Stimulated activated effector memory CD8-positive, alpha-beta T cell treated with anti-CD3 and anti-CD28 coated beads, Interleukin-12 subunit alpha, Interleukin-12 subunit beta, amount 100 ng/mL, for 72 hours (primary cell): ENCODE results near the gene KRT38.

ENCODE experiments used
- ATAC-seq: fragments of 150-1000 bp; cut with Tn5 transposase; 2 replicates; pipeline ENCODE4 v1.10.0; 2021
- DNase-seq, 2 donors: peaks; one replicate each; pipeline ENCODE4 v3.0.0; 2021 to 2022; ENCODE audit warnings: low spot score in 2 of 2
- H3K27ac Mint-ChIP-seq: one replicate; pipeline ENCODE4 v1.8.0; 2022; ENCODE audit warnings: mild to moderate bottlenecking, mixed read lengths
- H3K36me3 Mint-ChIP-seq: one replicate; pipeline ENCODE4 v1.8.0; 2022; ENCODE audit warnings: mild to moderate bottlenecking, mixed read lengths
- H3K4me1 Mint-ChIP-seq: one replicate; pipeline ENCODE4 v1.8.0; 2022; ENCODE audit warnings: mixed read lengths
- H3K4me3 Mint-ChIP-seq: one replicate; pipeline ENCODE4 v1.8.0; 2022; ENCODE audit warnings: mild to moderate bottlenecking, mixed read lengths
- H3K9me3 Mint-ChIP-seq: one replicate; pipeline ENCODE4 v1.8.0; 2022; ENCODE audit warnings: mixed read lengths

KRT38 gene

GRCh38 chr17:41419716-41420115, 21.1 kb downstream of the KRT38 start:
- Mint-ChIP-seq H3K36me3 (no peaks in the 10 kb centered on the region), H3K9me3 (no peaks in the 10 kb centered on the region), H3K27ac (no peak overlapping the region), H3K4me1 (peaks cover 9% of the 10 kb centered on the region), H3K4me3 (no peak overlapping the region)
- no peak for DNase-seq
- no peak for ATAC-seq

- H3K36me3 Mint-ChIP-seq: no peaks in the 10 kb centered on the region
- H3K27ac Mint-ChIP-seq: no peak overlapping the region
- H3K4me1 Mint-ChIP-seq: peaks cover 9% of the 10 kb centered on the region
- H3K9me3 Mint-ChIP-seq: no peaks in the 10 kb centered on the region
- no peak overlapping the region for H3K4me3 Mint-ChIP-seq
- ATAC-seq: no peak
- DNase-seq: no peak
Observed at GRCh38 chr17:41418116-41418860, 22.5 kb downstream of the KRT38 start.

- Mint-ChIP-seq H3K36me3 (no peaks in the 10 kb centered on the region), H3K4me3 (no peak overlapping the region), H3K9me3 (no peaks in the 10 kb centered on the region), H3K27ac (no peak overlapping the region), H3K4me1 (peaks cover 9% of the 10 kb centered on the region)
- DNase-seq: no peak
- peak; percentile 49 for ATAC-seq
Observed at GRCh38 chr17:41417576-41418015, 23.2 kb downstream of the KRT38 start.

GRCh38 chr17:41417127-41417526, 23.7 kb downstream of the KRT38 start:
- Mint-ChIP-seq H3K36me3 (no peaks in the 10 kb centered on the region), H3K9me3 (no peaks in the 10 kb centered on the region), H3K4me3 (no peak overlapping the region), H3K27ac (no peak overlapping the region), H3K4me1 (peaks cover 9% of the 10 kb centered on the region)
- ATAC-seq (no peak), DNase-seq (no peak)

- DNase-seq: no peak
- Mint-ChIP-seq H3K4me3 (no peak overlapping the region), H3K4me1 (peaks cover 9% of the 10 kb centered on the region), H3K36me3 (no peaks in the 10 kb centered on the region), H3K9me3 (no peaks in the 10 kb centered on the region), H3K27ac (no peak overlapping the region)
- no peak for ATAC-seq
Observed at GRCh38 chr17:41416479-41416878, 24.3 kb downstream of the KRT38 start.

- Mint-ChIP-seq H3K4me3 (no peak overlapping the region), H3K9me3 (no peaks in the 10 kb centered on the region), H3K4me1 (peaks cover 9% of the 10 kb centered on the region), H3K36me3 (no peaks in the 10 kb centered on the region), H3K27ac (no peak overlapping the region)
- DNase-seq: no peak
- ATAC-seq: no peak
Observed at GRCh38 chr17:41415833-41416335, 24.9 kb downstream of the KRT38 start.

GRCh38 chr17:41415411-41415810, 25.4 kb downstream of the KRT38 start:
- H3K4me3 Mint-ChIP-seq: no peak overlapping the region
- no peak for DNase-seq
- H3K36me3 Mint-ChIP-seq: no peaks in the 10 kb centered on the region
- no peak for ATAC-seq
- H3K9me3 Mint-ChIP-seq: no peaks in the 10 kb centered on the region
- no peak overlapping the region for H3K27ac Mint-ChIP-seq
- H3K4me1 Mint-ChIP-seq: peaks cover 9% of the 10 kb centered on the region

GRCh38 chr17:41413982-41414381, 26.8 kb downstream of the KRT38 start:
- no peak overlapping the region for H3K27ac Mint-ChIP-seq
- no peak for ATAC-seq
- H3K4me3 Mint-ChIP-seq: no peak overlapping the region

GRCh38 chr17:41413353-41413957, 27.3 kb downstream of the KRT38 start:
- H3K27ac Mint-ChIP-seq: no peak overlapping the region
- no peak for ATAC-seq
- H3K9me3 Mint-ChIP-seq: no peaks in the 10 kb centered on the region

More at GRCh38 chr17:41413982-41414381, 26.8 kb downstream of the KRT38 start:
- Mint-ChIP-seq H3K4me1 (peaks cover 13% of the 10 kb centered on the region), H3K36me3 (no peaks in the 10 kb centered on the region), H3K9me3 (no peaks in the 10 kb centered on the region)
- DNase-seq: no peak

GRCh38 chr17:41411072-41411840, 29.5 kb downstream of the KRT38 start:
- no peak overlapping the region for H3K27ac Mint-ChIP-seq
- no peaks in the 10 kb centered on the region for H3K36me3 Mint-ChIP-seq
- H3K9me3 Mint-ChIP-seq: no peaks in the 10 kb centered on the region
- peaks cover 13% of the 10 kb centered on the region for H3K4me1 Mint-ChIP-seq
- ATAC-seq: no peak
- DNase-seq: no peak
- no peak overlapping the region for H3K4me3 Mint-ChIP-seq

More at GRCh38 chr17:41413353-41413957, 27.3 kb downstream of the KRT38 start:
- Mint-ChIP-seq H3K4me1 (peaks cover 18% of the 10 kb centered on the region), H3K36me3 (no peaks in the 10 kb centered on the region), H3K4me3 (no peak overlapping the region)
- no peak for DNase-seq

- no peak for DNase-seq
- no peak for ATAC-seq
- no peaks in the 10 kb centered on the region for H3K36me3 Mint-ChIP-seq
- H3K9me3 Mint-ChIP-seq: no peaks in the 10 kb centered on the region
- H3K4me1 Mint-ChIP-seq: peaks cover 37% of the 10 kb centered on the region
- H3K27ac Mint-ChIP-seq: no peak overlapping the region
- no peak overlapping the region for H3K4me3 Mint-ChIP-seq
Observed at GRCh38 chr17:41407226-41407625, 33.6 kb downstream of the KRT38 start.

GRCh38 chr17:41406205-41406604, 34.6 kb downstream of the KRT38 start:
- DNase-seq (no peak), ATAC-seq (no peak)
- no peak overlapping the region for H3K27ac Mint-ChIP-seq
- H3K4me1 Mint-ChIP-seq: peaks cover 41% of the 10 kb centered on the region
- no peaks in the 10 kb centered on the region for H3K9me3 Mint-ChIP-seq
- H3K36me3 Mint-ChIP-seq: no peaks in the 10 kb centered on the region
- H3K4me3 Mint-ChIP-seq: no peak overlapping the region

GRCh38 chr17:41404024-41404671, 36.6 kb downstream of the KRT38 start:
- Mint-ChIP-seq H3K9me3 (no peaks in the 10 kb centered on the region), H3K4me1 (peaks cover 39% of the 10 kb centered on the region), H3K36me3 (no peaks in the 10 kb centered on the region), H3K27ac (peak overlapping the region; percentile 80), H3K4me3 (peak overlapping the region; percentile 53)
- ATAC-seq: peak; percentile 91
- peak in 1 of 2 donors; percentile 56 for DNase-seq

- Mint-ChIP-seq H3K4me1 (peaks cover 33% of the 10 kb centered on the region), H3K27ac (peak overlapping the region; percentile 80), H3K9me3 (no peaks in the 10 kb centered on the region), H3K36me3 (no peaks in the 10 kb centered on the region), H3K4me3 (peak overlapping the region; percentile 53)
- DNase-seq (no peak), ATAC-seq (peak; percentile 80)
Observed at GRCh38 chr17:41403404-41404023, 37.3 kb downstream of the KRT38 start.

GRCh38 chr17:41402161-41402560, 38.6 kb downstream of the KRT38 start:
- H3K9me3 Mint-ChIP-seq: no peaks in the 10 kb centered on the region
- ATAC-seq (no peak), DNase-seq (no peak)
- H3K27ac Mint-ChIP-seq: peak overlapping the region; percentile 80
- H3K4me3 Mint-ChIP-seq: peak overlapping the region; percentile 53
- peaks cover 28% of the 10 kb centered on the region for H3K4me1 Mint-ChIP-seq
- H3K36me3 Mint-ChIP-seq: no peaks in the 10 kb centered on the region
